ENCODE data around the gene BICD1.

- TF ChIP-seq POLR2A (IDR thresholded peaks at IDR 0.05; ENCODE audit: low read depth, low read length) (no peak), POLR2AphosphoS5 (IDR thresholded peaks at IDR 0.05; ENCODE audit: low read depth, low read length) (no peak)
Observed at GRCh38 chr12:32255588-32255987, 148.9 kb downstream of the BICD1 start.

Measured in GM12892 (cell line).